Natural killer cell (primary cell): ENCODE data around the gene NOL4L. TPM values are rescaled to one million over a fixed set of nuclear protein-coding genes. Genes with fewer than 3 reads are reported as not detected.

Experiments used
- ATAC-seq, 3 donors: fragments of 150-1000 bp in 2 of 3; fragments of 200-7000 bp in 1 of 3; cut with Tn5 transposase; 1 replicate in 1 of 3; 2 replicates in 2 of 3; pipeline ENCODE4 v1.10.0; 2021; ENCODE audit warnings: mild to moderate bottlenecking in 2 of 3, moderate library complexity in 2 of 3
- DNase-seq, 2 donors: peaks; one replicate each; pipeline versions ENCODE4 v3.0.0 to v3.0.0-alpha.2; 2013 to 2021; ENCODE audit warnings: mixed read lengths in 1 of 2
- H3K27ac ChIP-seq: one replicate; pipeline ENCODE4 v1.5.1; 2013; ENCODE audit warnings: mild to moderate bottlenecking, low read length
- H3K27me3 ChIP-seq: one replicate; pipeline ENCODE4 v1.6.1; 2013; ENCODE audit warnings: low read length; ENCODE audit not compliant: control insufficient read depth, insufficient read depth
- H3K36me3 ChIP-seq: one replicate; pipeline ENCODE4 v1.6.1; 2013; ENCODE audit warnings: low read length; ENCODE audit not compliant: control insufficient read depth, insufficient read depth
- H3K4me1 ChIP-seq: one replicate; pipeline ENCODE4 v1.6.1; 2013; ENCODE audit warnings: low read length; ENCODE audit not compliant: control insufficient read depth, insufficient read depth
- H3K4me3 ChIP-seq: one replicate; pipeline ENCODE4 v1.5.1; 2013; ENCODE audit warnings: low read length
- H3K9me3 ChIP-seq: one replicate; pipeline ENCODE4 v1.6.1; 2013; ENCODE audit warnings: low read length; ENCODE audit not compliant: control insufficient read depth, insufficient read depth
- H3K27ac Mint-ChIP-seq, 2 donors: one replicate each; pipeline ENCODE4 v1.8.0; 2022; ENCODE audit warnings: mild to moderate bottlenecking in 2 of 2, mixed read lengths in 2 of 2, moderate library complexity in 1 of 2
- H3K27me3 Mint-ChIP-seq, 2 donors: one replicate each; pipeline ENCODE4 v1.8.0; 2022; ENCODE audit warnings: low read depth in 2 of 2, mixed read lengths in 2 of 2
- H3K36me3 Mint-ChIP-seq: one replicate; pipeline ENCODE4 v1.8.0; 2022; ENCODE audit warnings: mixed read lengths
- H3K4me1 Mint-ChIP-seq, 2 donors: one replicate each; pipeline ENCODE4 v1.8.0; 2022; ENCODE audit warnings: mixed read lengths in 2 of 2
- H3K4me3 Mint-ChIP-seq: one replicate; pipeline ENCODE4 v1.8.0; 2022; ENCODE audit warnings: mild to moderate bottlenecking, moderate library complexity, mixed read lengths
- H3K9me3 Mint-ChIP-seq, 2 donors: one replicate each; pipeline ENCODE4 v1.8.0; 2022; ENCODE audit warnings: mixed read lengths in 2 of 2
- WGBS: methylation state at CpG from one replicate; pipeline ENCODE4 v1.1.7; 2013; ENCODE audit warnings: missing lambda C conversion rate; ENCODE audit not compliant: insufficient coverage; 5-methylcytosine and 5-hydroxymethylcytosine counted together
- intact Hi-C: fragments of 100-400 bp; cut with micrococcal nuclease; formaldehyde crosslinking; loops from one replicate; pipeline ENCODE4 v1.14.2; 2022
- total RNA-seq, 4 donors: library from RNA; stranded (reverse); fragments of 120-200 nt in 1 of 4; gene quantifications; one replicate each; pipeline versions ENCODE4 v1.2.3 to v1.2.4, GENCODE V29; 2013 to 2022
- TF ChIP-seq, protein P1 (sequence below): fragments of 200-600 bp; IDR thresholded peaks from one replicate; pipeline ENCODE4 v1.8.0; 2022; ENCODE audit warnings: antibody characterized with exemption

The NOL4L gene
- total RNA-seq, 3 donors from 2014 or later (not counting 1 experiment from before 2014, with no cell fraction given), result 101 to 136 (median 114) TPM

DNA sequence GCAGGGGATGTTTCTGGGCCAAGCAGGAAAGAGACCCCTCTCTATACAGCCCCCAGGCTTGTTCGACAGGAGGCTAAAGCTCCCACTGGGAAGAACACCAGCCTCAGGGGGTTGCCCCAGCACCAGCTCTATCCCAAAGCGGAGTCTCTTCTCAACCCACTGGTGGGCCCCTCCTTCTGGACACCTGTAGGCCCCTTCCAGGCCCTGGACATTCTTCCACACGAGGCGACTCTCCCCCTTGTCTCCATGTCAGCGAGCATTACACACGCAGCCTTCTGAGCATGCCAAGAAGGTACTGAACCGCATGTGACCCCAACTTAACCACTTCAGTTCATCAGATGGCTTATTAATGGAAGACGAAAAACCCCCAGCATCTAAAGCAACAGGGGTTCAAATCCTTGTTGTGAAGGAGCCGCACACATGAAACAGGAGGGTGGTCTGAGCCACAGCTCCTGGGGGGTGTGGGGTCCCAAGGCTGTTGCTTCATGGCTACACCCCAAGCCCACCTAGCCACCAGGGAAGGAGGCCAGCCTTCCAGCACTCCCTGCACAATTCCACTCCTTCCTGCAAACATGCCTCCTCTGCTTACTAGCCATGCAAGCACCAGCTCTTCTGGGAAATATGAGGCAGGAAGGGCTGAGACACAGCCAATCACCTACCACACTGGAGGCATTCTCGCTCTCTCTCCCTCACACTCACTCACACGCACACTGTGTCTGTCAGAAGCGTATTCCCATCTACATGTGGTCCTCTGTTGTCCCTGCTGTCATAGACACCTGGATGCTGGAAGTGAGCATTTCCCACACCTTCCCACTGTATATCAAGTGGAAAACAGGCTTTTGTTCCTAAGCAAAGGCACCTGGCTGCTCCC is 104.5 kb downstream of the NOL4L start:
- Mint-ChIP-seq H3K4me1 (peaks cover 63 to 71% of the 10 kb centered on the region in 2 donors), H3K36me3 (no peaks in the 10 kb centered on the region), H3K27me3 (no peaks in the 10 kb centered on the region), H3K9me3 (no peaks in the 10 kb centered on the region), H3K27ac (peak overlapping the region; percentile 34 to 87), H3K4me3 (peak overlapping the region; percentile 17)
- TF ChIP-seq, protein P1, sequence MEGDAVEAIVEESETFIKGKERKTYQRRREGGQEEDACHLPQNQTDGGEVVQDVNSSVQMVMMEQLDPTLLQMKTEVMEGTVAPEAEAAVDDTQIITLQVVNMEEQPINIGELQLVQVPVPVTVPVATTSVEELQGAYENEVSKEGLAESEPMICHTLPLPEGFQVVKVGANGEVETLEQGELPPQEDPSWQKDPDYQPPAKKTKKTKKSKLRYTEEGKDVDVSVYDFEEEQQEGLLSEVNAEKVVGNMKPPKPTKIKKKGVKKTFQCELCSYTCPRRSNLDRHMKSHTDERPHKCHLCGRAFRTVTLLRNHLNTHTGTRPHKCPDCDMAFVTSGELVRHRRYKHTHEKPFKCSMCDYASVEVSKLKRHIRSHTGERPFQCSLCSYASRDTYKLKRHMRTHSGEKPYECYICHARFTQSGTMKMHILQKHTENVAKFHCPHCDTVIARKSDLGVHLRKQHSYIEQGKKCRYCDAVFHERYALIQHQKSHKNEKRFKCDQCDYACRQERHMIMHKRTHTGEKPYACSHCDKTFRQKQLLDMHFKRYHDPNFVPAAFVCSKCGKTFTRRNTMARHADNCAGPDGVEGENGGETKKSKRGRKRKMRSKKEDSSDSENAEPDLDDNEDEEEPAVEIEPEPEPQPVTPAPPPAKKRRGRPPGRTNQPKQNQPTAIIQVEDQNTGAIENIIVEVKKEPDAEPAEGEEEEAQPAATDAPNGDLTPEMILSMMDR, result no peak
- ATAC-seq (no peak), DNase-seq (no peak)
- Histone ChIP-seq H3K4me1 (peaks cover 67% of the 10 kb centered on the region), H3K27me3 (no peaks in the 10 kb centered on the region), H3K27ac (no peak overlapping the region), H3K9me3 (no peaks in the 10 kb centered on the region), H3K4me3 (no peak overlapping the region), H3K36me3 (no peaks in the 10 kb centered on the region)
- WGBS, result 90% methylated on average over 11 of the region's 12 CpGs
- intact Hi-C loops, result loop anchor here (10.0 kb wide), 2 partner anchors 54 to 206 kb away; partner anchors contain the start of gene KIF3B

DNA sequence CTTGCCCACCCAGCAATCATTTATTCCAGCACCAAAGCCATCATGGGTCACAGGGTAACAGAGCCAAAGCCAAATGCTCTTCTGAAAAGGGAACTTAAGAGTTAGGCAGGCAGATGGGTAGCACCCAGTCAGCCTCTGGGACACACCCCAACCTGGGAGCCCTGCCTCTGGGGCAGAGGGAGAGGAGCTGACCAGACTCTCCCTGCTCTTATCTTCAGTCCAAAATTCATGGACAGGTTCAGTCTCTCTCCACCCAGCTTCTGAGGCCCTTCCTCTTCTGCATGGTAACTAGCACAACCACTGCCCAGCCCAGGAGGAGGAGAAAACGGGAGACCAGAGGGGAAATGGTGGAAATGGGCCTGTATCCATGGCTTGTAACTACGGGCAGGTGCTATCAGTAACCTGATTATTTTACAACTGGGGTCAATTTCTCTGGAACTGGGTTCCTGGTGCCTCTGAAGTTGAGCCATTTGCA is 105.4 kb downstream of the NOL4L start:
- peaks cover 54 to 71% of the 10 kb centered on the region in 2 donors for H3K4me1 Mint-ChIP-seq

DNA sequence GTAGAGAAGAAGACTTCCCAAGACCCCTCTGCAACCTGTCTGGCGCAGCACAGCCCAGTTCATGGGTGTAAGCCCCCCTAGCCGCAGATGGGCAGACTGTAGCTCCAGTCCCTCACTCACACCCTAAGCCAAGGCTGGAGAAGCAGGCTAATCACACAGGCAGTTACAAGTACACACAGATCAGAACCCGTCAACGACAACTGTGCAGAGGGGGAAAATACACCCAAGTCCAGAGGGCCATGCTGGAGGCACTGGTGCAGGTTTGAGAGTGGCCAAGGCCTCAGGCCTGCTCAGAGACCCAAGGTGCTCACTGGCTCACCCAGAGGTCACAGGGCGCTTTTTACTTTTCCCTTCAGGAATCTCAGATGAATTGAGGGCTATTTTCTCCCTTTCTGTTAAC is 106.1 kb downstream of the NOL4L start:
- ATAC-seq (no peak), DNase-seq (no peak)
- Mint-ChIP-seq H3K4me3 (no peak overlapping the region), H3K36me3 (no peaks in the 10 kb centered on the region), H3K9me3 (no peaks in the 10 kb centered on the region), H3K4me1 (peaks cover 51 to 69% of the 10 kb centered on the region in 2 donors), H3K27ac (peak overlapping the region; percentile 69 to 87), H3K27me3 (no peaks in the 10 kb centered on the region)
- Histone ChIP-seq H3K9me3 (no peaks in the 10 kb centered on the region), H3K27me3 (no peaks in the 10 kb centered on the region), H3K27ac (no peak overlapping the region), H3K4me1 (peaks cover 71% of the 10 kb centered on the region), H3K4me3 (no peak overlapping the region), H3K36me3 (peaks cover 7% of the 10 kb centered on the region)
- TF ChIP-seq, protein P1, result no peak
- intact Hi-C loops, result no loop called here
- 95% methylated on average over 5 of the region's 5 CpGs for WGBS

More for the DNA sequence above, 105.4 kb downstream of the NOL4L start:
- H3K4me3 Mint-ChIP-seq, result no peak overlapping the region
- Histone ChIP-seq H3K36me3 (no peaks in the 10 kb centered on the region), H3K27me3 (no peaks in the 10 kb centered on the region), H3K4me3 (no peak overlapping the region), H3K4me1 (peaks cover 68% of the 10 kb centered on the region), H3K9me3 (no peaks in the 10 kb centered on the region), H3K27ac (no peak overlapping the region)
- no peaks in the 10 kb centered on the region for H3K9me3 Mint-ChIP-seq
- no peaks in the 10 kb centered on the region for H3K36me3 Mint-ChIP-seq
- TF ChIP-seq, protein P1, result no peak
- intact Hi-C loops, result loop anchor here (10.0 kb wide), 2 partner anchors 55 to 205 kb away; partner anchors contain the start of gene KIF3B
- no peak for DNase-seq
- no peak for ATAC-seq
- 56% methylated on average over 2 of the region's 2 CpGs for WGBS
- H3K27ac Mint-ChIP-seq, result peak overlapping the region; percentile 69 to 87
- H3K27me3 Mint-ChIP-seq, result no peaks in the 10 kb centered on the region
